HT-29 (cell line): ENCODE results near the gene AGAP3. TPM values are rescaled to one million over a fixed set of nuclear protein-coding genes. Genes with fewer than 3 reads are reported as not detected.

Source experiments
- DNase-seq: peaks from one replicate; pipeline ENCODE4 v3.0.0-alpha.2; 2015; ENCODE audit warnings: low spot score
- total RNA-seq: library from RNA; depleted of rRNA; stranded (reverse); fragments of >200 nt; shearing (Covaris generic); gene quantifications from 2 replicates; pipeline ENCODE4 v1.2.3, GENCODE V29; 2014

The AGAP3 gene
- total RNA-seq, 1 experiment from 2014 or later, result 162 TPM

DNA sequence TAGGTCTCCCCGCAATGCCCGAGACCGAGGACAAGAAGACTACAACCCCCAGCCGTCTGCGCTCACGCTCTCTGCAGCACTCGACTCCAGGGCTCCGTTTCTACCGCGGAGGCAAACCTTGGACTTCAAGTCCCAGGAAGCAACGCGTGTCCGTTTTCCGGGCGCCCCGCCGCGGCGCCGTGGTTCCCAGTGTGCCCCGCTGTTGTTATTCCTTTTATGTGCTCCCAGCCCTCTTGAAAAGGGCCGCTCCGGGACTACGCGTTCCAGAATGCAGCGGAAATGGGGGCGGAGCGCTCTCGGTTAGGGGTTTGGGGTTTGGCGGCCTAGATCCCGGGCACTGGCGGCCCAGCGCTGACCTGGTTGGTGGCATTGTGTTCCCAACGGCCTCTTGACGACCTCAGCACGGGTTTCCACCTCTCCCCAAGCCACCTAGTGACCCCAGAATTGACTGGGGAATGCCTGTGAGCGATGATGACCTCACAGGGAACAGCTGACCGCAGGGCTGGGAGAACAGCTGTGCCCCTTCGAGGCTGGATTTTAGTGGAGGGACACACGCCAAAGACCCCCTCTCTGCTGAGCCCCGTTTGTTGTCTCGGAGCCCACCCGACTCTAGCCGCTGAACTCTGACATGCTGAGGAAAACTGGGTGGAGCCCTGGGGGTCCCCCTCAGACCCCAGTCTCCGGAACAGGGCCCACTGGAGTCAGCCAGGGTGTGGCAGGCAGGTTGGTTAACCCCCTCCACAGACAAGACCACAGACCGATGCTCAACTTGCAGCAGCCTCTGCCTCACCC, 28.1 kb upstream of the AGAP3 start:
- DNase-seq, result peak; percentile 100

GRCh38 chr7:151058781-151059366, 27.4 kb upstream of the AGAP3 start:
- peak; percentile 78 for DNase-seq

GRCh38 chr7:151059367-151060112, 26.7 kb upstream of the AGAP3 start, which contains the start of gene SLC4A2:
SLC4A2 (plus strand) TSS chr7:151059589; CDS start chr7:151061988, 2,399 bp downstream.
- peak; percentile 89 for DNase-seq

GRCh38 chr7:151060113-151060415, 26.2 kb upstream of the AGAP3 start:
- DNase-seq, result no peak

DNA sequence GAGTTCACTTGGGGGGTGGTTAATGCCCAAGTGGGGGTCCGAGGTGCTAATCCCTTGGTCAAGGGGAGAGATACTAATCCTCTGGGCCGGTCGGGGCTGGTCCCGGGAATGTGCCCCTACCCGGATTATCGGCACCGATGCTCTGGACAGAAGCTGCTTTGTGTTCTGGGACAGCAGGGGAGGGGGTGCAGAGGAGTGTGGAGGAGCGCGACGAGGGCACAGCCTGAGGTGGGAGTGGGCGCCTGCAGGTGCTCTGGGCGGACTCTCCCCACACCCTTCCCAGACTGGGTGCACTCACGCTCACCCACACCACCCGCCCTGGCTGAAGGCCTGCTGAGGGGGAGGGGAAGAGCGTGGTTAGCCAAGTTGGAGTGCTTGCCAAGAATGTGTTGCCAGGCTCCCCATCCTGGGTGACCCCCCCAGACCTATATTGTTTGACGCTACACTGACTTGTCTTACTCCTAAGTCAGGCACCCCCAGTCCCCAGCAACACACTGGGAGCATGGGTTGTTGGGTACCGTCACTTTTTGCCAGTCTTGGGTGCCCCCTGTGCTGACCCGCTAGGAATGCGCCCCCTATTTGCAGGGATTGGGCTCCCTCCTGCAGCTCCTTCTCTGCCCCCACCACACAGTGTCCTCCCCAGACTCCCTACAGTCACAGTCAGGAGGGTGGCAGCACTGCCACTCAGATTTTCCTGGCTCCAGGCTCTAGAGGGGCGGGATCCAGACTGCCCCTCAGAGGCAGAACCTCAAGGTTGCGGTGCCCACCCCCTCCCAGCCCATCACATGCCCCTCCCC, 25.7 kb upstream of the AGAP3 start:
- DNase-seq, result peak; percentile 89

- no peak for DNase-seq
Measured at GRCh38 chr7:151061213-151062110, 24.8 kb upstream of the AGAP3 start.

GRCh38 chr7:151062111-151062398, 24.2 kb upstream of the AGAP3 start:
- DNase-seq, result no peak

DNA sequence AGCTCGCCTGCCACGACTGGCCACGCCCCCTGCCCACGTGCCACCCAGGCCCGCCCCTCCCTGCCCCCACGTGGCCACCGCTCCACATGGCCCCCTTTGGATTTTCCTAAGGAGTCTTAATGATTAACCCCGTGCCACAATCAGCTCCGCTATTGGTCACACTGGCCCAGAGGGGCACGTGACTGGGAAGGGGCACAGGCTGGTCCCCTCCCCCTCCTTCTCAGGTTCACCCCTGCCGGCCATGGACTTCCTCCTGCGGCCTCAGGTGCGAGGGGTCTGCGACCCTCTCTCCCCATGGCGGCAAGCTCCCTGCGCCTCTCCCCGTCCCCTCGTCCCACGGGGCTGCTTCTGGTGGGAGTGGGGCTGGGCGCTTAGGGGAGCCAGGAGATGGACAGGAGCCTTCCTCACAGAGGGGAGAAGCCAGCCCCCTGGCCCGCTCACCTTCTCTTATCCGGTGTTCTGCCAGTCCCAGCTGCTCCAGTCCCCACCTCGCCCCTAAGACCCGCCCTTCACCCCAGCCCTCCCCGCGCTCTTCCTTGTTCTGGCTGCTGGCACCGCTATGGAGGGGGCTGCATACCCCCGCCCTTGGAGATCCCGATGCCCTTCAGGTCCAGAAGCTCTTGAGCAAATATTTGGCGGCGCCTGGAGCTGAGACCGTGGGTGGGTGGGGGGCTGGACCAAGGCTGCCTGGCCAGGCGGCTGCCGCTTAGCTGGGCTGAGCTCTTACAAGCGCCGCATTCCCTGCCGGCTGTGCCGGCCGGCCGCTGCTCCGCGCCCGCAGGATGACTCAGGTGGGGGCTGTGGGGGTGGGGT, 23.7 kb upstream of the AGAP3 start:
- peak; percentile 98 for DNase-seq

DNA sequence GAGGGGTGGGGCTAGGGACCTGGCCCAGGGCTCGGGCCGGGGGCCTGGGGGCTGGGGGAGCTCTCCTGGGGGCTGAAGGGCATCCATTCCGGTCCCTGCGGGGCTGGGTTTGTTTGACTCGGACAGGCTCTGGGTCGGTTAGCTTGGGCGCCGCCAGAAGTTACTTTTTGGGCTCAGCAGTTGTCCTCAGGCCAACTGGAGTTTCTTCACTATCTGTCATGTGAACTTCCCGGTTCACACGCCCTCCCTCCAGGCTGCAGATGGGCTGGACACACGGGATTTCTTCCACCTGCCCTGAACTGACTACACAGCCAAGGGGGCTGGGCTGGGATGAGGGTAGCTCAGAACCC, 23.1 kb upstream of the AGAP3 start:
- DNase-seq, result peak; percentile 59

DNA sequence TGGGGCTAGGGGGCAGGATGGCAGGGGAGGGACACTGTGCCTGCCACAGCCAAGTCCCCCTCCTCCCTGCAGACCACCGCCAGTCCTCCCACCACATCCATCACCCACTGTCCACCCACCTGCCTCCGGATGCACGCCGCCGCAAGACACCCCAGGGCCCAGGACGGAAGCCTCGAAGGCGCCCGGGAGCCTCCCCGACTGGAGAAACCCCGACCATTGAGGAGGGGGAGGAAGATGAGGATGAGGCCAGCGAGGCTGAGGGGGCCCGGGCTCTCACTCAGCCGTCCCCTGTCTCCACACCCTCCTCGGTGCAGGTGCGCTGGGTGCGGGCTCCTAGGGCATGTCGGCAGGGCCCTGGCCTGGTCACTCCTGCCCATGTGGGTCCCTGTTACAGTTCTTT, 21.8 kb upstream of the AGAP3 start:
- no peak for DNase-seq

GRCh38 chr7:151064993-151065392, 21.3 kb upstream of the AGAP3 start:
- no peak for DNase-seq

- DNase-seq, result no peak
Measured at GRCh38 chr7:151065516-151065915, 20.8 kb upstream of the AGAP3 start.

DNA sequence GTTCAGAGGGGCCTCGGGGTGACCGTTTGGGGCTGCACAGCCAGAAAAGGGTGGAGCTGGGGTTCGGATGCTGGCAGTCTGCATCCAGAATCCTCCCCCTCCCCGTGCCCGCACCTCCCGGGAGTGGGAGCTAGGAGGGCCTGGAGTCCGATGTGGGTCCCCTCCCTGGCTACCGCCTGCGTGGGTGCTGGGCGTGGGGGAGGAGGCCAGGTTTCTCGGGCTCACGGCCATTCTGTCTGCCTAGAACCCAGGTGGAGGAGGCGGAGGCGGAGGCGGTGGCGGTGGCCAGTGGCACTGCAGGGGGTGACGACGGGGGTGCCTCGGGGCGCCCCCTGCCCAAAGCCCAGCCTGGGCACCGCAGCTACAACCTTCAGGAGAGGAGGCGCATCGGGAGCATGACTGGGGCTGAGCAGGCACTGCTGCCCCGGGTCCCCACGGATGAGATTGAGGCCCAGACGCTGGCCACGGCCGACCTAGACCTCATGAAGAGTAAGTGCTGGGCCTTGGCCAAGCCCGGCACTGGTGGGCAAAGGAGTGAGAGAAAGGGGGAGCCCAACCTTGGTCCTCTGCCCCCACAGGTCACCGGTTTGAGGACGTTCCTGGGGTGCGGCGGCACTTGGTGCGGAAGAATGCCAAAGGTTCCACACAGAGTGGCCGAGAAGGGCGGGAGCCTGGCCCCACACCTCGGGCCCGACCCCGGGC, 19.9 kb upstream of the AGAP3 start:
- DNase-seq, result no peak

DNA sequence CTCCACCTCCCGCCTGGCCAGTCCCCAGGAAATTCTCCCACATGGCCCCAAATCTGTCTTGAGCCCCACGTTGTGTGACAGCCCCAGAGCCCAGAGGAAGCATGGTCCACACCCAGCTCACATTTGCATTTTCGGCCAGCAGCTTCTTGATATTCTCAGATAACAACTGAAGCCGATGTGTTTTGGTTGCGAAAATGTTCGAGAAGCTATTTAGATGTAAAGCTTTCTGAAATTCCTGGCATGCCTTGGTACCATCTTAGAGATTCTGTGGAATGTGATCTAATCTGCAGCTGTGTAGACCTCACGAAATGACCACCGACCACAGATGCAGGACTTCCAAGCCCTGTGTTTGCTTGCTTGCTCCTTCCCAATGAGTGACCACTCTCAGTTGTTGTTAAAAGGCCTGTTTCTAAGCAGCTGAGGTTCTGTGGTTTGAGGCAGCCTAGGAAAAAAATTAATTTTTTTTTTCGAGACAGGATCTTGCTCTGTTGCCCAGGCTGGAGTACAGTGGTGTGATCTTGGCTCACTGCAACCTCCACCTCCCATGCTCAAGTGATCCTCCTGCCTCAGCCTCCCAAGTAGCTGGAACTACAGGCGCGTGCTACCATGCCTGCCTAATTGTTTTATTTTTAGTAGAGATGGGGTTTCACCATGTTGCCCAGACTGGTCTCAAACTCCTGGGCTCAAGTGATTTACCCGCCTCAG, 18.1 kb upstream of the AGAP3 start:
- DNase-seq, result no peak

DNA sequence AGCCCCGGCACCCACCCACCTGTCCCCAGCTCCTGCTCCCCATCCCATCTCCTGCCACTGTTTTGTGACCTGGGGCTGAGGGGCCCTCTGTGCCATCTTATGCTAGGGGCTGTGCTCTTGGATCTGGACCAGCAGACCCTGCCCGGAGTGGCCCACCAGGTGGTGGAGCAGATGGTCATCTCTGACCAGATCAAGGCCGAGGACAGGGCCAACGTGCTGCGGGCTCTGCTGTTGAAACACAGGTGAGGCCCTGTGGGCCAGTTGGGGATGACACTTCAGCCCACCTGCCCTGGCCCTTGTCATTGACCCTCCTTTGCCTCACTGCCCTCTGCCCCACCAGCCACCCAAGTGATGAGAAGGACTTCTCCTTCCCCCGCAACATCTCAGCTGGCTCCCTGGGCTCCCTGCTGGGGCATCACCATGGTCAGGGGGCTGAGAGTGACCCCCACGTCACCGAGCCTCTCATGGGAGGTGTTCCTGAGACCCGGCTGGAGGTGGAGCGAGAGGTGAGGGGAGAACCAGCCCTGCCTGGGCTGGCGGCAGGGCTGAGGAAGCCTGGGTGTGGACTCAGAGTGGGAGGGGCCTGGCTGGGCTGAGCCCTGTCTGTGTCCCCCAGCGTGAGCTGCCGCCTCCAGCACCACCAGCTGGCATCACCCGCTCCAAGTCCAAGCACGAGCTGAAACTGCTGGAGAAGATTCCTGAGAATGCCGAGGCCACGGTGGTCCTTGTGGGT, 16.3 kb upstream of the AGAP3 start:
- DNase-seq, result no peak

DNA sequence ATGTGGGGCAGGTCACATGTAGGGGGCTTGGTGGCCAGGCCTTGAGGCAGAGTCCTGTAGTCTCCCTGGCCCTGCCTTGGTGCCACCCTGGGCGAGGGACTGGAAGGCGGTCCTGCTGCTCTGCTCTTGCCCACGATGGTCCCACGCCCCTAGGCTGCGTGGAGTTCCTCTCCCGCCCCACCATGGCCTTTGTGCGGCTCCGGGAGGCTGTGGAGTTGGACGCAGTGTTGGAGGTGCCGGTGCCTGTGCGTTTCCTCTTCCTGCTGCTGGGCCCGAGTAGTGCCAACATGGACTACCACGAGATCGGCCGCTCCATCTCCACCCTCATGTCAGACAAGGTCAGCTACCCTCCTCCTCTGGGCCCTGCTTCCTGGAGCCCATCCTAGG, 15.7 kb upstream of the AGAP3 start:
- DNase-seq, result no peak

DNA sequence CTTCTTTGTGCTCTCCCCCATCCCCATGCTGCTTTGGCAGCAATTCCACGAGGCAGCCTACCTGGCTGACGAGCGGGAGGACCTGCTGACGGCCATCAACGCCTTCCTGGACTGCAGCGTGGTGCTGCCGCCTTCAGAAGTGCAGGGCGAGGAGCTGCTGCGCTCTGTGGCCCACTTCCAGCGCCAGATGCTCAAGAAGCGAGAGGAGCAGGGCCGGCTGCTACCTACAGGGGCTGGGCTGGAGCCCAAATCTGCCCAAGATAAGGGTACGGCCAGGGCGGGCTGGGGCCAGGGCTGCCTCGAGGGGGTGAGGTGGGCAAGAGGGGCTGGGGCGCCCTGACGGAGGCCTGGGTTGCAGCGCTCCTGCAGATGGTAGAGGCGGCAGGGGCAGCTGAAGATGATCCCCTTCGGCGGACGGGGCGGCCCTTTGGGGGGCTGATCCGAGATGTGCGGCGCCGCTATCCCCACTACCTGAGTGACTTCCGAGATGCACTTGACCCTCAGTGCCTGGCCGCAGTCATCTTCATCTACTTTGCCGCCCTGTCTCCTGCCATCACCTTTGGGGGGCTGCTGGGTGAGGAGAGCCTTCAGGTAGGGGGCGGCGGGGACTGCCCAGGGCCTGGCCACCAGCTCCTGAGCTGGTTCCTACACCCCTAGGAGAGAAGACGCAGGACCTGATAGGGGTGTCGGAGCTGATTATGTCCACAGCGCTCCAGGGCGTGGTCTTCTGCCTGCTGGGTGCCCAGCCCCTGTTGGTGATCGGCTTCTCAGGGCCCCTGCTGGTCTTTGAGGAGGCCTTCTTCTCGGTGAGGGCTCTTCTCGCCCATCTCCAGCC, 15.0 kb upstream of the AGAP3 start:
- DNase-seq, result no peak
